IPS DF 6.9 (cell line): ENCODE data around the gene ASIC4.

ENCODE experiments used
- DNase-seq: peaks from one replicate; pipeline ENCODE4 v3.0.0-alpha.2; 2013; ENCODE audit warnings: low read depth, low spot score
- H3K27ac ChIP-seq: one replicate; pipeline ENCODE4 v1.5.1; 2013; ENCODE audit warnings: low read length, control low read depth
- H3K27me3 ChIP-seq: 2 replicates; pipeline ENCODE4 v1.6.1; 2013; ENCODE audit warnings: mild to moderate bottlenecking, low read length; ENCODE audit not compliant: control insufficient read depth, insufficient read depth
- H3K36me3 ChIP-seq: 2 replicates; pipeline ENCODE4 v1.6.1; 2013; ENCODE audit warnings: low read length; ENCODE audit not compliant: control insufficient read depth, insufficient read depth
- H3K4me1 ChIP-seq: 2 replicates; pipeline ENCODE4 v1.6.1; 2013; ENCODE audit warnings: low read length; ENCODE audit not compliant: control insufficient read depth, insufficient read depth
- H3K4me3 ChIP-seq: 2 replicates; pipeline ENCODE4 v1.5.1; 2013; ENCODE audit warnings: mild to moderate bottlenecking, low read length
- H3K9me3 ChIP-seq: 2 replicates; pipeline ENCODE4 v1.6.1; 2013; ENCODE audit warnings: low read length, inconsistent platforms; ENCODE audit not compliant: control insufficient read depth, insufficient read depth
- WGBS: extraction: QIAGEN DNeasy Blood & Tissue Kit; methylation state at CpG from one replicate; pipeline ENCODE4 v1.1.7; 2013; ENCODE audit warnings: mixed read lengths, missing lambda C conversion rate; ENCODE audit not compliant: insufficient read length, insufficient coverage; 5-methylcytosine and 5-hydroxymethylcytosine counted together

Gene ASIC4

GRCh38 chr2:219490600-219491130 lies 23.6 kb upstream of the ASIC4 start:
- no peak overlapping the region for H3K27ac ChIP-seq
- H3K4me3 ChIP-seq, result no peak overlapping the region
- H3K27me3 ChIP-seq, result peaks cover 2% of the 10 kb centered on the region; the same call in 1 of the 2 replicates
- H3K4me1 ChIP-seq, result peaks cover 9% of the 10 kb centered on the region
- no peaks in the 10 kb centered on the region for H3K36me3 ChIP-seq
- DNase-seq, result no peak
- H3K9me3 ChIP-seq, result no peaks in the 10 kb centered on the region
- WGBS, result no CpG with 5 or more reads among the region's 10 CpGs

- WGBS, result no CpG with 5 or more reads among the region's 14 CpGs
- Histone ChIP-seq H3K4me3 (no peak overlapping the region), H3K9me3 (no peaks in the 10 kb centered on the region), H3K36me3 (no peaks in the 10 kb centered on the region), H3K4me1 (peaks cover 9% of the 10 kb centered on the region), H3K27me3 (peaks cover 2% of the 10 kb centered on the region; the same call in 1 of the 2 replicates), H3K27ac (no peak overlapping the region)
- DNase-seq, result no peak
Observed at GRCh38 chr2:219491278-219491963, 22.9 kb upstream of the ASIC4 start.

- peaks cover 4% of the 10 kb centered on the region; the same call in 1 of the 2 replicates for H3K27me3 ChIP-seq
Observed at GRCh38 chr2:219492575-219492974, 21.7 kb upstream of the ASIC4 start.

GRCh38 chr2:219493086-219493485 lies 21.2 kb upstream of the ASIC4 start:
- WGBS, result no CpG with 5 or more reads among the region's 5 CpGs
- Histone ChIP-seq H3K9me3 (no peaks in the 10 kb centered on the region), H3K27me3 (peaks cover 4% of the 10 kb centered on the region; the same call in 1 of the 2 replicates), H3K4me1 (peaks cover 10% of the 10 kb centered on the region), H3K4me3 (no peak overlapping the region), H3K36me3 (no peaks in the 10 kb centered on the region; the same call in 1 of the 2 replicates), H3K27ac (no peak overlapping the region)
- no peak for DNase-seq

More at GRCh38 chr2:219492575-219492974, 21.7 kb upstream of the ASIC4 start:
- no CpG with 5 or more reads among the region's 20 CpGs for WGBS
- H3K4me1 ChIP-seq, result peaks cover 10% of the 10 kb centered on the region
- no peaks in the 10 kb centered on the region; the same call in 1 of the 2 replicates for H3K36me3 ChIP-seq
- H3K9me3 ChIP-seq, result no peaks in the 10 kb centered on the region
- no peak overlapping the region for H3K4me3 ChIP-seq
- no peak for DNase-seq
- H3K27ac ChIP-seq, result no peak overlapping the region

- no peak for DNase-seq
- Histone ChIP-seq H3K4me1 (peaks cover 10% of the 10 kb centered on the region), H3K36me3 (no peaks in the 10 kb centered on the region; the same call in 1 of the 2 replicates), H3K27me3 (peaks cover 4% of the 10 kb centered on the region; the same call in 1 of the 2 replicates), H3K9me3 (no peaks in the 10 kb centered on the region), H3K27ac (no peak overlapping the region), H3K4me3 (no peak overlapping the region)
- no CpG with 5 or more reads among the region's 10 CpGs for WGBS
Observed at GRCh38 chr2:219494952-219495530, 19.2 kb upstream of the ASIC4 start.

- no peak for DNase-seq
- H3K27ac ChIP-seq, result no peak overlapping the region
- H3K4me1 ChIP-seq, result peaks cover 10% of the 10 kb centered on the region
- WGBS, result no CpG with 5 or more reads among the region's 14 CpGs
- H3K36me3 ChIP-seq, result no peaks in the 10 kb centered on the region; the same call in 1 of the 2 replicates
- peaks cover 4% of the 10 kb centered on the region; the same call in 1 of the 2 replicates for H3K27me3 ChIP-seq
- H3K9me3 ChIP-seq, result no peaks in the 10 kb centered on the region
- no peak overlapping the region for H3K4me3 ChIP-seq
Observed at GRCh38 chr2:219495531-219496122, 18.7 kb upstream of the ASIC4 start.

- H3K4me3 ChIP-seq, result no peak overlapping the region
Observed at GRCh38 chr2:219496247-219496824, 17.9 kb upstream of the ASIC4 start.

GRCh38 chr2:219496825-219497494 lies 17.3 kb upstream of the ASIC4 start:
- no peaks in the 10 kb centered on the region; the same call in 1 of the 2 replicates for H3K36me3 ChIP-seq
- no peaks in the 10 kb centered on the region for H3K9me3 ChIP-seq
- no peak overlapping the region for H3K27ac ChIP-seq
- no CpG with 5 or more reads among the region's 61 CpGs for WGBS
- no peak for DNase-seq
- no peak overlapping the region; the same call in 1 of the 2 replicates for H3K4me3 ChIP-seq
- peaks cover 4% of the 10 kb centered on the region; the same call in 1 of the 2 replicates for H3K27me3 ChIP-seq
- peaks cover 10% of the 10 kb centered on the region for H3K4me1 ChIP-seq

More at GRCh38 chr2:219496247-219496824, 17.9 kb upstream of the ASIC4 start:
- peaks cover 4% of the 10 kb centered on the region; the same call in 1 of the 2 replicates for H3K27me3 ChIP-seq
- WGBS, result no CpG with 5 or more reads among the region's 20 CpGs
- H3K4me1 ChIP-seq, result peaks cover 10% of the 10 kb centered on the region
- no peaks in the 10 kb centered on the region for H3K9me3 ChIP-seq
- H3K36me3 ChIP-seq, result no peaks in the 10 kb centered on the region; the same call in 1 of the 2 replicates
- H3K27ac ChIP-seq, result no peak overlapping the region
- no peak for DNase-seq

GRCh38 chr2:219497495-219498279 lies 16.6 kb upstream of the ASIC4 start:
- Histone ChIP-seq H3K4me1 (peaks cover 8% of the 10 kb centered on the region), H3K9me3 (no peaks in the 10 kb centered on the region), H3K36me3 (no peaks in the 10 kb centered on the region; the same call in 1 of the 2 replicates), H3K4me3 (peak overlapping the region; percentile 55; the same call in 1 of the 2 replicates), H3K27ac (no peak overlapping the region), H3K27me3 (peaks cover 4% of the 10 kb centered on the region; the same call in 1 of the 2 replicates)
- whole genome bisulfite sequencing, result no CpG with 5 or more reads among the region's 59 CpGs
- no peak for DNase-seq
